ENCODE data around the gene BAAT. TPM values are rescaled to one million over a fixed set of nuclear protein-coding genes. Genes with fewer than 3 reads are reported as not detected.

BAAT gene
- polyA plus RNA-seq, 1 donor, result 0.60 TPM

GRCh38 chr9:101380295-101380694, 4.5 kb downstream of the BAAT start:
- H3K27me3 ChIP-seq (ENCODE audit: control insufficient read depth, insufficient read depth, low read length), result no peaks in the 10 kb centered on the region
- no peaks in the 10 kb centered on the region for H3K36me3 ChIP-seq (ENCODE audit: control insufficient read depth, insufficient read depth, low read length)
- no peak for DNase-seq
- H3K4me1 ChIP-seq (ENCODE audit: control insufficient read depth, insufficient read depth, low read length), result no peaks in the 10 kb centered on the region
- peaks cover 11% of the 10 kb centered on the region for H3K9me3 ChIP-seq (ENCODE audit: control insufficient read depth, low read depth, low read length)
- H3K4me3 ChIP-seq (ENCODE audit: low read length), result no peak overlapping the region
- H3K27ac ChIP-seq (ENCODE audit: low read length), result no peak overlapping the region

- 100% methylated on average over 2 of the region's 6 CpGs for WGBS (ENCODE audit: insufficient coverage, low lambda C conversion rate)
- Histone ChIP-seq H3K27me3 (ENCODE audit: control insufficient read depth, insufficient read depth, low read length) (no peaks in the 10 kb centered on the region), H3K36me3 (ENCODE audit: control insufficient read depth, insufficient read depth, low read length) (no peaks in the 10 kb centered on the region), H3K4me1 (ENCODE audit: control insufficient read depth, insufficient read depth, low read length) (no peaks in the 10 kb centered on the region), H3K4me3 (ENCODE audit: low read length) (no peak overlapping the region), H3K27ac (ENCODE audit: low read length) (no peak overlapping the region), H3K9me3 (ENCODE audit: control insufficient read depth, low read depth, low read length) (no peaks in the 10 kb centered on the region)
- DNase-seq, result no peak
Measured at GRCh38 chr9:101376111-101376848, 8.5 kb downstream of the BAAT start.

DNA sequence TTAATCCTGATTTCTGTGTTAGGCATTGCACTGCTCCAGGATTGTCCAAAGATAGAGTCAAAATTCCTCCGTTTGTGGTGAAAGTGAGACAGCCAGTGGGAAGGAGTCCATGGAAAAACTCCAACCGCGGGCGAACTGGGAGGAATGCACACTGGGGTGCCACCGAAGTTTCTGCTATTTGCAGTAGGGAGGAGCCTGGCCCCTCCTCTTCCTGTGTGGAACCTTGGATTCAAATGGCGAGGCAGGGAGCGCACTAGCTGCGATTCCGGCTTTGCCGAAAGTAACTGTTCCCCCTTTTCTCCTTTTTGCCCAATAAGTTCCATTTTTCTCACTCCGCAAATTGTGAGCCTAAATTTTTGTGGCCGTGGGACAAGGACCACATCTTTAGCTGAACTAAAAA, 9.3 kb downstream of the BAAT start:
- 96% methylated on average over 4 of the region's 12 CpGs for WGBS (ENCODE audit: insufficient coverage, low lambda C conversion rate)
- no peak overlapping the region for H3K4me3 ChIP-seq (ENCODE audit: low read length)
- no peak overlapping the region for H3K27ac ChIP-seq (ENCODE audit: low read length)
- no peak for DNase-seq
- H3K4me1 ChIP-seq (ENCODE audit: control insufficient read depth, insufficient read depth, low read length), result peaks cover 4% of the 10 kb centered on the region
- H3K36me3 ChIP-seq (ENCODE audit: control insufficient read depth, insufficient read depth, low read length), result no peaks in the 10 kb centered on the region
- no peaks in the 10 kb centered on the region for H3K27me3 ChIP-seq (ENCODE audit: control insufficient read depth, insufficient read depth, low read length)
- no peaks in the 10 kb centered on the region for H3K9me3 ChIP-seq (ENCODE audit: control insufficient read depth, low read depth, low read length)

GRCh38 chr9:101372327-101373118, 12.3 kb downstream of the BAAT start:
- no peak for DNase-seq
- H3K9me3 ChIP-seq (ENCODE audit: control insufficient read depth, low read depth, low read length), result no peaks in the 10 kb centered on the region
- H3K4me1 ChIP-seq (ENCODE audit: control insufficient read depth, insufficient read depth, low read length), result peaks cover 9% of the 10 kb centered on the region
- no peaks in the 10 kb centered on the region for H3K36me3 ChIP-seq (ENCODE audit: control insufficient read depth, insufficient read depth, low read length)
- no CpG with 5 or more reads among the region's 2 CpGs for WGBS (ENCODE audit: insufficient coverage, low lambda C conversion rate)
- no peaks in the 10 kb centered on the region for H3K27me3 ChIP-seq (ENCODE audit: control insufficient read depth, insufficient read depth, low read length)
- no peak overlapping the region for H3K4me3 ChIP-seq (ENCODE audit: low read length)
- H3K27ac ChIP-seq (ENCODE audit: low read length), result no peak overlapping the region

GRCh38 chr9:101371813-101372212, 13.0 kb downstream of the BAAT start:
- H3K4me1 ChIP-seq (ENCODE audit: control insufficient read depth, insufficient read depth, low read length), result peaks cover 12% of the 10 kb centered on the region
- H3K9me3 ChIP-seq (ENCODE audit: control insufficient read depth, low read depth, low read length), result no peaks in the 10 kb centered on the region
- 100% methylated on average over 2 of the region's 3 CpGs for WGBS (ENCODE audit: insufficient coverage, low lambda C conversion rate)
- H3K4me3 ChIP-seq (ENCODE audit: low read length), result no peak overlapping the region
- no peak for DNase-seq
- no peaks in the 10 kb centered on the region for H3K27me3 ChIP-seq (ENCODE audit: control insufficient read depth, insufficient read depth, low read length)
- H3K27ac ChIP-seq (ENCODE audit: low read length), result no peak overlapping the region
- no peaks in the 10 kb centered on the region for H3K36me3 ChIP-seq (ENCODE audit: control insufficient read depth, insufficient read depth, low read length)

GRCh38 chr9:101369884-101370531, 14.8 kb downstream of the BAAT start:
- peak overlapping the region; percentile 35 for H3K27ac ChIP-seq (ENCODE audit: low read length)
- H3K4me1 ChIP-seq (ENCODE audit: control insufficient read depth, insufficient read depth, low read length), result peaks cover 24% of the 10 kb centered on the region
- no peak for DNase-seq
- H3K36me3 ChIP-seq (ENCODE audit: control insufficient read depth, insufficient read depth, low read length), result no peaks in the 10 kb centered on the region
- no peaks in the 10 kb centered on the region for H3K27me3 ChIP-seq (ENCODE audit: control insufficient read depth, insufficient read depth, low read length)
- no peaks in the 10 kb centered on the region for H3K9me3 ChIP-seq (ENCODE audit: control insufficient read depth, low read depth, low read length)
- H3K4me3 ChIP-seq (ENCODE audit: low read length), result no peak overlapping the region
- no CpG with 5 or more reads among the region's 2 CpGs for WGBS (ENCODE audit: insufficient coverage, low lambda C conversion rate)

- no CpG with 5 or more reads among the region's 2 CpGs for WGBS (ENCODE audit: insufficient coverage, low lambda C conversion rate)
- no peaks in the 10 kb centered on the region for H3K27me3 ChIP-seq (ENCODE audit: control insufficient read depth, insufficient read depth, low read length)
- H3K4me1 ChIP-seq (ENCODE audit: control insufficient read depth, insufficient read depth, low read length), result peaks cover 24% of the 10 kb centered on the region
Measured at GRCh38 chr9:101369286-101369685, 15.5 kb downstream of the BAAT start.

DNA sequence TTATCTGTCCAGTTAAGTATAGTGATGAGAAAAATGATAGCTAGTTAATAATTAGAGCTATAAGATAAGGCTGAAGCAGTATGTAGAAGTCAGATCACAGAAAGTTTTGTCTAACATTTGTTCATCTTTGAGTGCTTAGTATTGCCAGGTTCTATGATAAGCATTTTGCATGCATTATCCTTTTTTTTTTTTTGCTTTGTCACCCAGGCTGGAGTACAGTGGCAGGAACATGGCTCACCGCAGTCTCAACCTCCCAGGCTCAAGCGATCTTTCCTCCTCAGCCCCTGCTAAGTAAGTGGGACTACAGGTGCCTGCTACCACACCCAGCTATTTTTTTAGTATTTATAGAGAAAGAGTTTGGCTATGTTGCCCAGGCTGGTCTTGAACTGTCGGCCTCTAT, 17.5 kb downstream of the BAAT start:
- H3K4me3 ChIP-seq (ENCODE audit: low read length), result no peak overlapping the region
- no peak for DNase-seq
- no peaks in the 10 kb centered on the region for H3K36me3 ChIP-seq (ENCODE audit: control insufficient read depth, insufficient read depth, low read length)
- H3K27me3 ChIP-seq (ENCODE audit: control insufficient read depth, insufficient read depth, low read length), result no peaks in the 10 kb centered on the region
- no CpG with 5 or more reads among the region's 3 CpGs for WGBS (ENCODE audit: insufficient coverage, low lambda C conversion rate)
- H3K27ac ChIP-seq (ENCODE audit: low read length), result peak overlapping the region; percentile 64
- H3K4me1 ChIP-seq (ENCODE audit: control insufficient read depth, insufficient read depth, low read length), result peaks cover 24% of the 10 kb centered on the region
- no peaks in the 10 kb centered on the region for H3K9me3 ChIP-seq (ENCODE audit: control insufficient read depth, low read depth, low read length)

More at GRCh38 chr9:101369286-101369685, 15.5 kb downstream of the BAAT start:
- H3K9me3 ChIP-seq (ENCODE audit: control insufficient read depth, low read depth, low read length), result no peaks in the 10 kb centered on the region
- H3K27ac ChIP-seq (ENCODE audit: low read length), result no peak overlapping the region
- H3K4me3 ChIP-seq (ENCODE audit: low read length), result no peak overlapping the region
- H3K36me3 ChIP-seq (ENCODE audit: control insufficient read depth, insufficient read depth, low read length), result no peaks in the 10 kb centered on the region
- no peak for DNase-seq

DNA sequence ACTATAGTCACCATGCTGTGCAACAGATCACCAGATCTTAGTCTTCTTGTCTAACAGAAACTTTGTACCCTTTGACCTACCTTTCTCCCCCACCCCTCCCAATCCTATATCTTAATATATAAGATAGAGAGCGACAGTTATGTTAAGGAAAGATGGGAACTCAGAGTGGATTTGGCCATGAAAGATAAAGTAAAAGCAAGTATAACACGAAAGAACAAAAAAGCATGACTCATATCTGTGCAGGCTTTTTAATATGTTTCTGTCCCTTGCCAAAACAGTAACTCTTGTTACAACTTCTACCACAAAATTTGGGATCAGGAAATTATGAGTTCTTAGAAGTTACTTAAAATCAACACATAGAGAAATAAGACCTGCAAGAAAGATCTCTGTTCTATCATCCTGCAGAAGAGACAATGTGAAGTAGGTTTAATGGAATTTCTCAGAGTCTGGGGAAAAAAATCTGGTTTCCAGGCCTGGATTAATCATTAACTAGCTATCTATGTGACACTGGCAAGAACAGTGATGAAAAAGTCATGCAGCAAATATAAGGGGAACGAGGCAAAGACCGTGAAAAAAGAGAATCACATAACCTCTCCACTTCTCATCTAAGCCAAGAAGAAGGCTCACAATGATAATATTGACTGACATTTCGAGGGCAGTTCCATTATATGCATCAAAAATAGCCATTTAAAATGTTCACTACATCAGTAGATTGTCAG, 18.6 kb downstream of the BAAT start:
- no peak overlapping the region for H3K4me3 ChIP-seq (ENCODE audit: low read length)
- H3K27me3 ChIP-seq (ENCODE audit: control insufficient read depth, insufficient read depth, low read length), result no peaks in the 10 kb centered on the region
- H3K36me3 ChIP-seq (ENCODE audit: control insufficient read depth, insufficient read depth, low read length), result no peaks in the 10 kb centered on the region
- no peaks in the 10 kb centered on the region for H3K9me3 ChIP-seq (ENCODE audit: control insufficient read depth, low read depth, low read length)
- WGBS (ENCODE audit: insufficient coverage, low lambda C conversion rate), result 0% methylated on average over 2 of the region's 5 CpGs
- peaks cover 23% of the 10 kb centered on the region for H3K4me1 ChIP-seq (ENCODE audit: control insufficient read depth, insufficient read depth, low read length)
- peak overlapping the region; percentile 64 for H3K27ac ChIP-seq (ENCODE audit: low read length)
- peak; percentile 18 to 71 for DNase-seq

GRCh38 chr9:101365181-101365580, 19.6 kb downstream of the BAAT start:
- H3K9me3 ChIP-seq (ENCODE audit: control insufficient read depth, low read depth, low read length), result no peaks in the 10 kb centered on the region
- DNase-seq, result no peak
- H3K4me1 ChIP-seq (ENCODE audit: control insufficient read depth, insufficient read depth, low read length), result peaks cover 18% of the 10 kb centered on the region
- peak overlapping the region; percentile 64 for H3K27ac ChIP-seq (ENCODE audit: low read length)
- H3K27me3 ChIP-seq (ENCODE audit: control insufficient read depth, insufficient read depth, low read length), result no peaks in the 10 kb centered on the region
- no peaks in the 10 kb centered on the region for H3K36me3 ChIP-seq (ENCODE audit: control insufficient read depth, insufficient read depth, low read length)
- H3K4me3 ChIP-seq (ENCODE audit: low read length), result no peak overlapping the region

All from large intestine (tissue), 3 donors.